Activated gamma-delta T cell treated with Interleukin-2 at 50 U/mL for 16 hours (primary cell): ENCODE data around the gene KIF6.

Experiments used
- DNase-seq: peaks from one replicate; pipeline ENCODE4 v3.0.0-alpha.2; 2020

KIF6 gene

GRCh38 chr6:39409889-39410288, 315.3 kb downstream of the KIF6 start:
- no peak for DNase-seq

GRCh38 chr6:39407446-39407993, 317.7 kb downstream of the KIF6 start:
- DNase-seq, result no peak

- DNase-seq, result no peak
Measured at GRCh38 chr6:39404312-39404711, 320.9 kb downstream of the KIF6 start.

- no peak for DNase-seq
Measured at GRCh38 chr6:39403304-39403703, 321.9 kb downstream of the KIF6 start.

- DNase-seq, result no peak
Measured at GRCh38 chr6:39402239-39402751, 322.9 kb downstream of the KIF6 start.

GRCh38 chr6:39401376-39401775, 323.8 kb downstream of the KIF6 start:
- no peak for DNase-seq

GRCh38 chr6:39400026-39400425, 325.2 kb downstream of the KIF6 start:
- no peak for DNase-seq

GRCh38 chr6:39396854-39397253, 328.4 kb downstream of the KIF6 start:
- DNase-seq, result no peak

GRCh38 chr6:39393075-39393474, 332.1 kb downstream of the KIF6 start:
- DNase-seq, result no peak

- no peak for DNase-seq
Measured at GRCh38 chr6:39391182-39391581, 334.0 kb downstream of the KIF6 start.

GRCh38 chr6:39389484-39389767, 335.8 kb downstream of the KIF6 start:
- no peak for DNase-seq

GRCh38 chr6:39388606-39389483, 336.4 kb downstream of the KIF6 start:
- DNase-seq, result no peak

- DNase-seq, result no peak
Measured at GRCh38 chr6:39387785-39388184, 337.4 kb downstream of the KIF6 start.

GRCh38 chr6:39386487-39386886, 338.7 kb downstream of the KIF6 start:
- no peak for DNase-seq

- no peak for DNase-seq
Measured at GRCh38 chr6:39381550-39382140, 343.6 kb downstream of the KIF6 start.

GRCh38 chr6:39380837-39381549, 344.2 kb downstream of the KIF6 start:
- no peak for DNase-seq

- DNase-seq, result no peak
Measured at GRCh38 chr6:39378960-39379425, 346.2 kb downstream of the KIF6 start.

- DNase-seq, result no peak
Measured at GRCh38 chr6:39378175-39378959, 346.8 kb downstream of the KIF6 start.

- no peak for DNase-seq
Measured at GRCh38 chr6:39377539-39377950, 347.7 kb downstream of the KIF6 start.

GRCh38 chr6:39375405-39375804, 349.8 kb downstream of the KIF6 start:
- no peak for DNase-seq

- no peak for DNase-seq
Measured at GRCh38 chr6:39370390-39370789, 354.8 kb downstream of the KIF6 start.

- DNase-seq, result no peak
Measured at GRCh38 chr6:39369987-39370386, 355.2 kb downstream of the KIF6 start.

GRCh38 chr6:39367700-39368099, 357.5 kb downstream of the KIF6 start:
- DNase-seq, result no peak
